KMS-11 (cell line): ENCODE measurements around the gene GALR2.

ENCODE experiments used
- H2AFZ ChIP-seq: fragments of 200-600 bp; sonication (generic); 2 replicates; pipeline ENCODE4 v1.6.1; 2016; ENCODE audit warnings: antibody characterized with exemption, mixed run types, low read depth
- H3K27ac ChIP-seq: fragments of 200-600 bp; sonication (generic); 2 replicates; pipeline ENCODE4 v1.6.1; 2016; ENCODE audit warnings: mild to moderate bottlenecking, mixed run types
- H3K27me3 ChIP-seq: fragments of 200-600 bp; sonication (generic); 2 replicates; pipeline ENCODE4 v1.6.1; 2017; ENCODE audit warnings: mild to moderate bottlenecking, low read depth, mixed run types, moderate library complexity; ENCODE audit not compliant: insufficient read depth
- H3K36me3 ChIP-seq: fragments of 200-600 bp; sonication (generic); 2 replicates; pipeline ENCODE4 v1.6.1; 2017; ENCODE audit warnings: mild to moderate bottlenecking, mixed run types; ENCODE audit not compliant: insufficient read depth
- H3K4me1 ChIP-seq: fragments of 200-600 bp; sonication (generic); 2 replicates; pipeline ENCODE4 v1.6.1; 2016; ENCODE audit warnings: mild to moderate bottlenecking, low read depth, mixed run types; ENCODE audit not compliant: poor library complexity, severe bottlenecking
- H3K4me2 ChIP-seq: fragments of 200-600 bp; sonication (generic); 2 replicates; pipeline ENCODE4 v1.7.0; 2016; ENCODE audit warnings: mild to moderate bottlenecking, mixed run types
- H3K4me3 ChIP-seq: fragments of 200-600 bp; sonication (generic); IDR thresholded peaks from 2 replicates; pipeline ENCODE4 v1.6.1; 2017; ENCODE audit warnings: low read depth, low read length, mixed read lengths; ENCODE audit not compliant: insufficient read depth
- H3K79me2 ChIP-seq: fragments of 200-600 bp; sonication (generic); 2 replicates; pipeline ENCODE4 v1.6.1; 2016; ENCODE audit warnings: low read depth, mixed run types; ENCODE audit not compliant: insufficient read depth
- H3K9ac ChIP-seq: fragments of 200-600 bp; sonication (generic); 2 replicates; pipeline ENCODE4 v1.6.1; 2016; ENCODE audit warnings: mild to moderate bottlenecking, mixed run types
- H4K20me1 ChIP-seq: fragments of 200-600 bp; sonication (generic); 2 replicates; pipeline ENCODE4 v1.6.1; 2016; ENCODE audit warnings: mild to moderate bottlenecking, mixed run types; ENCODE audit not compliant: insufficient read depth
- CTCF ChIP-seq: fragments of 200-600 bp; sonication (generic); conservative IDR thresholded peaks from 2 replicates; pipeline ENCODE4 v1.6.1; 2017; ENCODE audit warnings: low read depth, mild to moderate bottlenecking, antibody characterized with exemption, low read length, moderate library complexity, mixed read lengths

The GALR2 gene

GRCh38 chr17:76089680-76090516 lies 15.3 kb downstream of the GALR2 start:
- Histone ChIP-seq H3K4me2 (no peak overlapping the region), H3K4me3 (no peak overlapping the region), H3K79me2 (no peaks in the 10 kb centered on the region), H3K27me3 (no peaks in the 10 kb centered on the region), H3K9ac (no peak overlapping the region), H3K4me1 (no peaks in the 10 kb centered on the region), H2AFZ (no peak overlapping the region), H3K27ac (no peak overlapping the region), H4K20me1 (no peaks in the 10 kb centered on the region), H3K36me3 (no peaks in the 10 kb centered on the region)
- TF ChIP-seq CTCF, result no peak

GRCh38 chr17:76090517-76091129 lies 16.0 kb downstream of the GALR2 start:
- Histone ChIP-seq H3K27me3 (no peaks in the 10 kb centered on the region), H3K79me2 (no peaks in the 10 kb centered on the region), H3K4me1 (no peaks in the 10 kb centered on the region), H2AFZ (no peak overlapping the region), H3K4me2 (no peak overlapping the region), H3K36me3 (no peaks in the 10 kb centered on the region), H3K4me3 (no peak overlapping the region), H3K9ac (no peak overlapping the region), H4K20me1 (no peaks in the 10 kb centered on the region), H3K27ac (no peak overlapping the region)
- TF ChIP-seq CTCF, result no peak

- Histone ChIP-seq H4K20me1 (no peaks in the 10 kb centered on the region), H3K27ac (no peak overlapping the region), H3K27me3 (no peaks in the 10 kb centered on the region), H3K4me2 (no peak overlapping the region), H3K4me3 (no peak overlapping the region), H3K9ac (no peak overlapping the region), H3K4me1 (no peaks in the 10 kb centered on the region), H3K79me2 (no peaks in the 10 kb centered on the region), H2AFZ (no peak overlapping the region), H3K36me3 (no peaks in the 10 kb centered on the region; the same call in 1 of the 2 replicates)
- TF ChIP-seq CTCF, result no peak
Observed at GRCh38 chr17:76091526-76092286, 17.1 kb downstream of the GALR2 start.

GRCh38 chr17:76092526-76093413 lies 18.2 kb downstream of the GALR2 start:
- peaks cover 3% of the 10 kb centered on the region; the same call in 1 of the 2 replicates for H3K36me3 ChIP-seq

More at GRCh38 chr17:76092526-76093413, 18.2 kb downstream of the GALR2 start:
- Histone ChIP-seq H3K9ac (no peak overlapping the region), H3K27me3 (no peaks in the 10 kb centered on the region), H4K20me1 (no peaks in the 10 kb centered on the region), H3K4me1 (no peaks in the 10 kb centered on the region), H2AFZ (no peak overlapping the region), H3K4me2 (no peak overlapping the region), H3K79me2 (no peaks in the 10 kb centered on the region), H3K27ac (no peak overlapping the region), H3K4me3 (no peak overlapping the region)
- TF ChIP-seq CTCF, result no peak
